IMR-90 (cell line): Measurements from ENCODE around the gene RAB9B. TPM values are rescaled to one million over a fixed set of nuclear protein-coding genes. Genes with fewer than 3 reads are reported as not detected.

Source experiments
- ATAC-seq: fragments of 200-7000 bp; cut with Tn5 transposase; 2 replicates; pipeline ENCODE4 v1.9.1; 2020; ENCODE audit warnings: low read depth, mild to moderate bottlenecking, moderate library complexity
- BruUV-seq: library from RNA; stranded (reverse); fragments of 400-500 nt; replicated peaks from 2 replicates; lab custom pipeline; 2021; lab: Mats Ljungman, UMichigan
- CTCF ChIA-PET: fragments of 300-600 bp; formaldehyde crosslinking; extraction: SDS; loops from one replicate; lab custom pipeline; 2021; ENCODE audit warnings: antibody characterized with exemption; lab: Yijun Ruan, JAX
- POLR2A ChIA-PET: fragments of 300-600 bp; sonication (Branson Sonifier 250); formaldehyde crosslinking; loops from one replicate; lab custom pipeline; 2022; ENCODE audit warnings: antibody characterized with exemption; ENCODE audit not compliant: unreplicated experiment; lab: Charles Lee
- DNase-seq: peaks from one replicate; pipeline ENCODE4 v3.0.0; 2013
- H2AFZ ChIP-seq: replicated peaks from 2 replicates; pipeline ENCODE3; 2013; ENCODE audit warnings: low read length, mild to moderate bottlenecking; ENCODE audit not compliant: poor library complexity
- H2AK5ac ChIP-seq: 2 replicates; pipeline ENCODE4 v1.6.1; 2013; ENCODE audit warnings: low read depth, low read length, inconsistent platforms
- H2AK9ac ChIP-seq: replicated peaks from 2 replicates; pipeline ENCODE3; 2013; ENCODE audit warnings: mild to moderate bottlenecking, low read depth, low read length, moderate library complexity; ENCODE audit not compliant: poor library complexity
- H2BK120ac ChIP-seq: 2 replicates; pipeline ENCODE4 v1.6.1; 2013; ENCODE audit warnings: low read depth, low read length, inconsistent platforms
- H2BK15ac ChIP-seq: 3 replicates; pipeline ENCODE4 v1.6.1; 2013; ENCODE audit warnings: low read depth, low read length, inconsistent platforms
- H2BK20ac ChIP-seq: 2 replicates; pipeline ENCODE4 v1.6.1; 2013; ENCODE audit warnings: low read depth, mild to moderate bottlenecking, inconsistent platforms, low read length, moderate library complexity
- H2BK5ac ChIP-seq: 2 replicates; pipeline ENCODE4 v1.6.1; 2013; ENCODE audit warnings: mild to moderate bottlenecking, low read depth, low read length, inconsistent platforms; ENCODE audit not compliant: poor library complexity, severe bottlenecking
- H3K14ac ChIP-seq: replicated peaks from 2 replicates; pipeline ENCODE4 v1.6.1; 2013; ENCODE audit warnings: low read depth, low read length, inconsistent platforms
- H3K18ac ChIP-seq: 2 replicates; pipeline ENCODE4 v1.6.1; 2013; ENCODE audit warnings: low read depth, low read length, control low read depth
- H3K23ac ChIP-seq: 2 replicates; pipeline ENCODE4 v1.6.1; 2013; ENCODE audit warnings: low read depth, low read length, inconsistent platforms
- H3K27ac ChIP-seq: 2 replicates; pipeline ENCODE4 v1.5.1; 2013; ENCODE audit warnings: mild to moderate bottlenecking, control low read depth, low read length; ENCODE audit not compliant: insufficient read depth
- H3K27me3 ChIP-seq: 2 replicates; pipeline ENCODE4 v1.6.1; 2013; ENCODE audit warnings: low read length; ENCODE audit not compliant: control insufficient read depth, insufficient read depth
- H3K36me3 ChIP-seq: 2 replicates; pipeline ENCODE4 v1.6.1; 2013; ENCODE audit warnings: low read length, mixed read lengths; ENCODE audit not compliant: control insufficient read depth, insufficient read depth
- H3K4ac ChIP-seq: 2 replicates; pipeline ENCODE4 v1.6.1; 2013; ENCODE audit warnings: low read depth, low read length, inconsistent platforms
- H3K4me1 ChIP-seq: 2 replicates; pipeline ENCODE4 v1.6.1; 2013; ENCODE audit warnings: low read length, mixed read lengths; ENCODE audit not compliant: control insufficient read depth, insufficient read depth
- H3K4me2 ChIP-seq: 2 replicates; pipeline ENCODE4 v1.6.1; 2013; ENCODE audit warnings: low read depth, mild to moderate bottlenecking, control low read depth, low read length, moderate library complexity
- H3K4me3 ChIP-seq: 2 replicates; pipeline ENCODE4 v1.5.1; 2013; ENCODE audit warnings: low read depth, mild to moderate bottlenecking, control low read depth, low read length, moderate library complexity; ENCODE audit not compliant: insufficient read depth
- H3K56ac ChIP-seq: 2 replicates; pipeline ENCODE4 v1.6.1; 2013; ENCODE audit warnings: low read length, inconsistent platforms; ENCODE audit not compliant: insufficient read depth; ENCODE audit errors: extremely low read depth
- H3K79me1 ChIP-seq, 2 experiments: 2 replicates each; pipeline ENCODE4 v1.6.1; 2013; ENCODE audit warnings: low read length in 2 of 2, inconsistent platforms in 1 of 2, low read depth in 1 of 2
- H3K9ac ChIP-seq: 2 replicates; pipeline ENCODE4 v1.6.1; 2013; ENCODE audit warnings: low read depth, low read length, control low read depth
- H3K9me1 ChIP-seq: 2 replicates; pipeline ENCODE4 v1.6.1; 2013; ENCODE audit warnings: low read length, inconsistent platforms; ENCODE audit not compliant: insufficient read depth
- H3K9me3 ChIP-seq: 2 replicates; pipeline ENCODE4 v1.6.1; 2013; ENCODE audit warnings: low read length; ENCODE audit not compliant: control insufficient read depth, insufficient read depth
- H4K20me1 ChIP-seq: 2 replicates; pipeline ENCODE4 v1.6.1; 2013; ENCODE audit warnings: low read length, inconsistent platforms; ENCODE audit not compliant: insufficient read depth
- H4K5ac ChIP-seq: 2 replicates; pipeline ENCODE4 v1.6.1; 2013; ENCODE audit warnings: mild to moderate bottlenecking, low read depth, low read length, control low read depth
- H4K8ac ChIP-seq, 2 experiments: 2 replicates each; pipeline ENCODE4 v1.6.1; 2013; ENCODE audit warnings: low read depth in 2 of 2, low read length in 2 of 2, control low read depth in 1 of 2, inconsistent platforms in 1 of 2
- H4K91ac ChIP-seq: 2 replicates; pipeline ENCODE4 v1.6.1; 2013; ENCODE audit warnings: low read depth, low read length, inconsistent platforms; ENCODE audit not compliant: insufficient read depth
- MAZ ChIP-seq: IDR thresholded peaks from 2 replicates; pipeline ENCODE4 v1.6.1; 2012; ENCODE audit warnings: low read depth, mild to moderate bottlenecking, low read length, improper control_type of control experiment, moderate library complexity, borderline replicate concordance
- RAD21 ChIP-seq: IDR thresholded peaks from 2 replicates; pipeline ENCODE4 v1.6.1; 2012; ENCODE audit warnings: low read length, improper control_type of control experiment
- RCOR1 ChIP-seq: IDR thresholded peaks from 2 replicates; pipeline ENCODE4 v1.6.1; 2012; ENCODE audit warnings: mild to moderate bottlenecking, low read length, improper control_type of control experiment; ENCODE audit not compliant: insufficient replicate concordance
- WGBS, 2 experiments: methylation state at CpG; one replicate each; pipeline versions ENCODE4 v1.1.5 to v1.1.7; 2013; ENCODE audit warnings: missing lambda C conversion rate in 2 of 2; ENCODE audit not compliant: insufficient read length in 1 of 2; ENCODE audit errors: extremely low coverage in 2 of 2; 5-methylcytosine and 5-hydroxymethylcytosine counted together
- dilution Hi-C: fragments of 300-500 bp; cut with HindIII; formaldehyde crosslinking; loops from one replicate; pipeline ENCODE4 v1.14.3; 2018; ENCODE audit warnings: low sequenced_read_pairs; ENCODE audit not compliant: unreplicated experiment
- in situ Hi-C: fragments of 300-500 bp; cut with MboI; formaldehyde crosslinking; loops from 3 replicates; pipeline ENCODE4 v1.14.3; 2019; ENCODE audit warnings: low sequenced_read_pairs, inconsistent platforms, mixed read lengths
- intact Hi-C: fragments of 100-400 bp; cut with micrococcal nuclease; formaldehyde crosslinking; loops from 2 replicates; pipeline ENCODE4 v1.10.0; 2022
- polyA plus RNA-seq, 3 experiments: library from polyadenylated mRNA; depleted of rRNA; stranded (reverse); fragments of >200 nt; gene quantifications; 2 replicates each; pipeline ENCODE4 v1.2.3, GENCODE V29; 2012; ENCODE audit warnings: low replicate concordance in 1 of 3
- total RNA-seq: library from RNA; depleted of rRNA; stranded (reverse); fragments of >200 nt; gene quantifications from 2 replicates; pipeline ENCODE4 v1.2.3, GENCODE V29; 2012

The RAB9B gene
- total and polyA plus RNA-seq, 2 of the 4 experiments (the other 2 are of a cell fraction) = 0.58 to 0.90 TPM

GRCh38 chrX:103783971-103784370 is 48.1 kb downstream of the RAB9B start:
- ChIA-PET POLR2A (interaction anchor here (0.5 kb wide), 1 partner anchor 14 kb away, joined by 6 read pairs; no protein-coding TSS in a partner anchor), CTCF (no interaction called here)
- H3K4me3 ChIP-seq = no peak overlapping the region
- no peak overlapping the region for H3K27ac ChIP-seq
- H2AFZ ChIP-seq = no peak overlapping the region
- H3K79me1 ChIP-seq = no peaks in the 10 kb centered on the region
- no peak overlapping the region for H3K4me2 ChIP-seq
- no peaks in the 10 kb centered on the region for H3K36me3 ChIP-seq
- ATAC-seq (no peak), DNase-seq (peak; percentile 11)
- no peak overlapping the region for H2AK5ac ChIP-seq
- H2BK5ac ChIP-seq = no peak overlapping the region
- dilution Hi-C loops (no loop called here), in situ Hi-C loops (no loop called here), intact Hi-C loops (no loop called here)
- H3K4ac ChIP-seq = no peak overlapping the region
- no peak overlapping the region for H2BK20ac ChIP-seq
- H3K27me3 ChIP-seq = peaks cover 29% of the 10 kb centered on the region
- no TSS peak for BruUV-seq
- no peaks in the 10 kb centered on the region for H3K9me1 ChIP-seq
- H3K56ac ChIP-seq = no peak overlapping the region
- no peaks in the 10 kb centered on the region for H3K9me3 ChIP-seq
- H3K14ac ChIP-seq = no peak overlapping the region
- H4K20me1 ChIP-seq = no peaks in the 10 kb centered on the region
- no peaks in the 10 kb centered on the region for H3K4me1 ChIP-seq
- no peak overlapping the region for H3K9ac ChIP-seq
- no peak overlapping the region for H4K91ac ChIP-seq
- H2BK15ac ChIP-seq = no peak overlapping the region
- no peak overlapping the region for H2BK120ac ChIP-seq
- no peak overlapping the region for H4K8ac ChIP-seq
- H3K18ac ChIP-seq = no peak overlapping the region
- 33% methylated on average over 1 of the region's 2 CpGs; no CpG with 5 or more reads in 1 of the 2 experiments for WGBS, 2 experiments
- no peak overlapping the region for H2AK9ac ChIP-seq
- H3K23ac ChIP-seq = no peak overlapping the region
- H4K5ac ChIP-seq = no peak overlapping the region
- TF ChIP-seq RAD21 = no peak
- TF ChIP-seq RCOR1 = no peak
- no peak for TF ChIP-seq MAZ
